ENCODE data around the gene SLC31A1. TPM values are rescaled to one million over a fixed set of nuclear protein-coding genes. Genes with fewer than 3 reads are reported as not detected.

SLC31A1 gene
- total RNA-seq, 6 donors from 2014 or later = 10.5 to 44.7 (median 28.5) TPM

- DNase-seq (no peak), ATAC-seq (ENCODE audit: low FRiP score in 2 of 2) (no peak)
- no peak overlapping the region for H3K4me3 ChIP-seq
- TF ChIP-seq EP300 (IDR thresholded peaks at IDR 0.05) (no peak), CTCF (IDR thresholded peaks at IDR 0.05) (no peak), POLR2A (IDR thresholded peaks at IDR 0.05) (no peak), POLR2AphosphoS5 (IDR thresholded peaks at IDR 0.05) (no peak)
- WGBS, 2 donors = 92% methylated on average over 2 of the region's 2 CpGs
- no peak overlapping the region for H3K27ac ChIP-seq
- H3K9me3 ChIP-seq = no peaks in the 10 kb centered on the region
- no peaks in the 10 kb centered on the region for H3K4me1 ChIP-seq
- no peaks in the 10 kb centered on the region for H3K27me3 ChIP-seq
- no peaks in the 10 kb centered on the region for H3K36me3 ChIP-seq
Measured at GRCh38 chr9:113250807-113251206, 29.5 kb downstream of the SLC31A1 start.

- WGBS, 2 donors = 100% methylated on average over 1 of the region's 1 CpG
- no peaks in the 10 kb centered on the region for H3K4me1 ChIP-seq
- no peaks in the 10 kb centered on the region for H3K9me3 ChIP-seq
- H3K27ac ChIP-seq = no peak overlapping the region
- ATAC-seq (ENCODE audit: low FRiP score in 2 of 2) (no peak), DNase-seq (no peak)
- H3K36me3 ChIP-seq = peaks cover under 1 to 31% (median 17%) of the 10 kb centered on the region in 4 donors
- H3K4me3 ChIP-seq = no peak overlapping the region
- no peak for TF ChIP-seq CTCF (IDR thresholded peaks at IDR 0.05)
- no peak for TF ChIP-seq POLR2A (IDR thresholded peaks at IDR 0.05)
- no peak for TF ChIP-seq POLR2AphosphoS5 (IDR thresholded peaks at IDR 0.05)
- TF ChIP-seq EP300 (IDR thresholded peaks at IDR 0.05) = no peak
- no peaks in the 10 kb centered on the region for H3K27me3 ChIP-seq
Measured at GRCh38 chr9:113254991-113255390, 33.6 kb downstream of the SLC31A1 start.

GRCh38 chr9:113255438-113255837, 34.1 kb downstream of the SLC31A1 start:
- TF ChIP-seq POLR2A (IDR thresholded peaks at IDR 0.05) (no peak), CTCF (IDR thresholded peaks at IDR 0.05) (no peak), EP300 (IDR thresholded peaks at IDR 0.05) (no peak)
- no peaks in the 10 kb centered on the region for H3K27me3 ChIP-seq
- H3K9me3 ChIP-seq = no peaks in the 10 kb centered on the region
- peaks cover 4 to 36% (median 20%) of the 10 kb centered on the region in 4 donors for H3K36me3 ChIP-seq
- no peaks in the 10 kb centered on the region for H3K4me1 ChIP-seq
- no peak overlapping the region for H3K27ac ChIP-seq
- DNase-seq (peak in 1 of 2 donors; percentile 36), ATAC-seq (ENCODE audit: low FRiP score in 2 of 2) (peak; percentile 34 to 64)
- no peak overlapping the region for H3K4me3 ChIP-seq
- whole genome bisulfite sequencing, 2 donors = 74 to 90% methylated on average over 6 of the region's 6 CpGs

GRCh38 chr9:113257863-113258262, 36.5 kb downstream of the SLC31A1 start:
- H3K4me3 ChIP-seq = no peak overlapping the region
- no peaks in the 10 kb centered on the region for H3K4me1 ChIP-seq
- no peaks in the 10 kb centered on the region for H3K9me3 ChIP-seq
- ATAC-seq (ENCODE audit: low FRiP score in 2 of 2) = no peak
- DNase-seq = no peak
- peaks cover 4 to 58% (median 35%) of the 10 kb centered on the region in 4 donors for H3K36me3 ChIP-seq
- TF ChIP-seq CTCF (IDR thresholded peaks at IDR 0.05) (no peak), POLR2AphosphoS5 (IDR thresholded peaks at IDR 0.05) (no peak), POLR2A (IDR thresholded peaks at IDR 0.05) (no peak), EP300 (IDR thresholded peaks at IDR 0.05) (no peak)
- 92 to 95% methylated on average over 3 of the region's 3 CpGs for WGBS, 2 donors
- no peak overlapping the region for H3K27ac ChIP-seq
- H3K27me3 ChIP-seq = no peaks in the 10 kb centered on the region

GRCh38 chr9:113258282-113258681, 36.9 kb downstream of the SLC31A1 start:
- 41 to 48% methylated on average over 1 of the region's 1 CpG for WGBS, 2 donors
- ATAC-seq (ENCODE audit: low FRiP score in 2 of 2) = no peak

More at GRCh38 chr9:113258282-113258681, 36.9 kb downstream of the SLC31A1 start:
- Histone ChIP-seq H3K4me1 (no peaks in the 10 kb centered on the region), H3K4me3 (no peak overlapping the region), H3K27me3 (no peaks in the 10 kb centered on the region), H3K36me3 (peaks cover 4 to 59% (median 36%) of the 10 kb centered on the region in 4 donors), H3K9me3 (no peaks in the 10 kb centered on the region), H3K27ac (no peak overlapping the region)
- no peak for DNase-seq
- no peak for TF ChIP-seq POLR2A (IDR thresholded peaks at IDR 0.05)
- TF ChIP-seq POLR2AphosphoS5 (IDR thresholded peaks at IDR 0.05) = no peak
- no peak for TF ChIP-seq CTCF (IDR thresholded peaks at IDR 0.05)
- no peak for TF ChIP-seq EP300 (IDR thresholded peaks at IDR 0.05)
